RPMI8226 (cell line): ENCODE measurements around the gene SERPINB12.

ENCODE experiments used
- DNase-seq: peaks from one replicate; pipeline ENCODE4 v3.0.0-alpha.2; 2015

SERPINB12 gene, protein sequence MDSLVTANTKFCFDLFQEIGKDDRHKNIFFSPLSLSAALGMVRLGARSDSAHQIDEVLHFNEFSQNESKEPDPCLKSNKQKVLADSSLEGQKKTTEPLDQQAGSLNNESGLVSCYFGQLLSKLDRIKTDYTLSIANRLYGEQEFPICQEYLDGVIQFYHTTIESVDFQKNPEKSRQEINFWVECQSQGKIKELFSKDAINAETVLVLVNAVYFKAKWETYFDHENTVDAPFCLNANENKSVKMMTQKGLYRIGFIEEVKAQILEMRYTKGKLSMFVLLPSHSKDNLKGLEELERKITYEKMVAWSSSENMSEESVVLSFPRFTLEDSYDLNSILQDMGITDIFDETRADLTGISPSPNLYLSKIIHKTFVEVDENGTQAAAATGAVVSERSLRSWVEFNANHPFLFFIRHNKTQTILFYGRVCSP

DNA sequence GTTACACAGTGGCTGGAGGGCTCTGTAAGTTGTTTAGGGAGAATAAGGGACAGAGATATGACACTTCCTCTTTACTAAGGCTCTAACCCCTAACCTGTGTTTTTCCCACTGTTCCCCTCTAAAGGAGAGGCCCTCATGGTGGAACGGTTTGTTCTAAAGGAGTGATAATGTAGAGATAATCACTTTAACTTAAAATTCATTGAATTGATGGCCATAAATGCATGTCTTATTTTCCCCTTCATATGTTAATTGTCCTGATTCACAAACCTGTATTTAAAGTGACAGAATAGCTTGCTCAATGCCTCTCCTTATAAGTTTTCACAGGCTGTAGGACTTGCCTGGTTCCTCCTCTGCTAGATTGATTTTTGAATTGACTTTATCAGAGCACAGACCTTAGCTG, at the start of gene SERPINB12:
Gene SERPINB12, plus strand, starts transcription at position 301 of the 400 bp plus-strand sequence. CDS start 13,791 bp downstream, outside the sequence.
- DNase-seq, result no peak

DNA sequence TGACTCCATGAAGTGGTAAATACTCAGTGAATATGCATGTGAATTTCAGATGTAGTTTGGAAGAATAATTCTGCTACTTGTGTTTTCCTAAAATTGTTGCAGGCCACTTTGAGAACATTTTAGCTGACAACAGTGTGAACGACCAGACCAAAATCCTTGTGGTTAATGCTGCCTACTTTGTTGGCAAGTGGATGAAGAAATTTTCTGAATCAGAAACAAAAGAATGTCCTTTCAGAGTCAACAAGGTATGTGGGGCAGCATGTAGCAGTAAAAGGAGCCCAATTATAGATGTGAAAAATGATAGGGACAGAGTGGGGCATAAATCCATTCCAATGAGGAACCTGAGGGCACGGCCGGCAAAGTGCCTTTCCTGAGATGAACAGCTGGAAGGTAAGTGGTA, 49.3 kb upstream of the SERPINB12 start:
- DNase-seq, result no peak

DNA sequence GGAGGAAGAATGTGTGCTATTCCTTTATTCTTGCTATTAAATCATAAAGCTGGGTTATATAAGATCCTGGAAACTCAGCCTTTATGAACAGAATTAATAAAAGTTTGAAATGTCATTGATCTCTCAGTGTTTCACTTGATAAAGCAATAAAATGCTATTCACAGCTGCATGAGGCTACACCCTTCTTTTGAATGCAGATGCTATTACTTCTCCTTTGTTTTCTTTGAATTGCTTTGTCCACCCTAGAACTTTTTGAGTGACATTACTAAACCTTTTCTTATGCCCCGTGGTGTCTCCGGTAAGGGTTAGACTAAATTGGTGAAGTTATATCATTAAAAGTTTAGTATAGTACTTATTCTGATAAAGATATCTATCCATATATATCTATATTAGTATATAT, 46.5 kb upstream of the SERPINB12 start:
- no peak for DNase-seq

DNA sequence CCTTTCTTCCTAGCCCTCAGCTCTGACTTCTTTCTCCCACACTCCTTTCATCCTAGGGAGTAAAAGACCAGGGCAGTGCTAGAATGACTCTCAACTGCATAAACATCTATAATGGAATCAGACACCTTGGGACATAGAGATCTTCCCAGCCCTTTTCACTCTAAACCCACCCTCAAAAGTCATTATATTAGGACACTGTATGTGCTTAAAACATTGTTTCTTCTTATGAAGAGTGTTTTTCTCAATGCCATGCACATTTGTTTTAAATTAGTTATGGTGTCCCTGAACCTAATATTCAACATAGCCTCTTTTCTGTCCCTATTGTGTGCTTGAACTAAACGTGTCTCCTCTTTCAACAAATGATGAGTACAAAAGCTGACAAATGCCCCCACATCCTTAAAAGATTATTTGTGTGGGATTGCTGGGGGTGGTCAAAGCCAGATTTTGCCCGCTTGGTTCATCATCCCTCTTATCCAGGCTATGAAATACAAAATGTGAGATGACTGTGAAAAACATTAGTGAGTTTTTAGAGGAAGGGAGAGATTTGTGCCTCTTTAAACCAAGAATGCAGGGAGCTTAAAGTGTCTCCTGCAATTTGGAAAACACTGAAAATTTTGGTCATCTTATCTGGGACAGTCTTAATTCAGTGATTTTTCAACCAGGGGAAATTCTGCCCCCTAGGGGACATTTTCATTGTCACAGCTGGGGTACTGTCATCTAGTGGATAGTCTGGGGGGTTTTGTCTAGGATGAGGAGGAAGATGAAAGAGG, 36.4 kb upstream of the SERPINB12 start:
- DNase-seq, result peak; percentile 48

GRCh38 chr18:63506336-63506646, 35.9 kb upstream of the SERPINB12 start:
- DNase-seq, result no peak

DNA sequence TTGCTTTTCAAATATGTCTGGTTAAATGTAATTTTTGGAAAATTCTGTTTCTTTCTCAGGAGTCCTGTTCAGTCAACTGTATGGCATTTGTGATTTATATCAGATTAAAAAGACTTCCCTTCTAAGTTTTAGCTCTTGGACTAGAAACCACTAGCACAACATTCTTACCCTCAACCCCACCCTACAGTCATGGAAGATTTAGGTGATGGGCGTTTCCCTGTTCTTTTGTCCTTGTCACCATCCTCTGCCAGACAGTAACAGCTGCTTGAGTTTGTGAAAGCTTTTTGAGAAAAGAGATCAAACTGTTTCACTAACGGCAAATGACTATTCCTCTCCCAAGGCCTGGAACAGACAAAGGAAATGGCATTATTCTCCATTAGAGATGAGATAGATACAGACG, 33.6 kb upstream of the SERPINB12 start:
- no peak for DNase-seq

- peak; percentile 48 for DNase-seq
These were observed 30.9 kb upstream of the SERPINB12 start for GRCh38 chr18:63511285-63511684.

DNA sequence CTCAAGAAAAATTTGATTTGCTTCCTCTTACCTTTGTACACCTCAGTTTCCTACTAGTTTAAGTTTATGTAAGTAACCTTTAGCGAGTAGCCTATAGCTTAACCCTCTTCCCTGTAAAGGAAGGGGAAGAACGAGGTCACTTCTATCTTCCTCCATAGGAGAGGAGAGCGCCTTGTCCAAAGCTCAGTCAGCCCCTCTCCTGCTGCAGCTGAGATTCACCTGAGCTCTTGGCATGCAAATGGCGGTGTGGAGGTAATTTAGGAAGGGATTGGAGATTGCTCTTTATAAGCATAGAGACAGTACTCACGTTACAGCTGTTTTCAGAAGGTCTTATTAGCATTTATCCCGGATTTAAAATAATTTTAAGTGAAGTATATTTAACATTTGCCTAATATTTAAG, 27.8 kb upstream of the SERPINB12 start:
- DNase-seq, result no peak

- no peak for DNase-seq
These were observed 27.1 kb upstream of the SERPINB12 start for GRCh38 chr18:63514888-63515678.

DNA sequence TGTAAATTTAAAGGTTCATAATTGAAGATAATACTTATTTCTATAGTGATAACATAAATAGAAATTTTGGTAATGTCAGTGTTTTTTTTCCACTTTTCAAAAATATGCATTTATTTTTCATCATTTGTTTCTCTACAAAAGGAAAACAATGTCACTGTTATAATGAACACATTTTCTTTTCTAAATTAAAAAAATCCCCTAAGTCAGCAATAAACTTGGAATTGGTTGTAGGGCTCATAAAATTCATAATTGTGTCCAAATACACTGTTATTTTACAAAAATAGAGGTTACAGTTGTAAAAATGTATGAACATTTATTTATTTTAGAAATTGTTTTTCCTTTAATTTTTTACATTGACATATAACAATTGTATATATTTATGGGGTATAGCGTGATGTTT, 26.4 kb upstream of the SERPINB12 start:
- DNase-seq, result no peak

- peak; percentile 88 for DNase-seq
These were observed 23.8 kb upstream of the SERPINB12 start for GRCh38 chr18:63518178-63519012.

GRCh38 chr18:63520053-63520685, 22.0 kb upstream of the SERPINB12 start:
- no peak for DNase-seq

- no peak for DNase-seq
These were observed 18.5 kb upstream of the SERPINB12 start for GRCh38 chr18:63523660-63524059.

DNA sequence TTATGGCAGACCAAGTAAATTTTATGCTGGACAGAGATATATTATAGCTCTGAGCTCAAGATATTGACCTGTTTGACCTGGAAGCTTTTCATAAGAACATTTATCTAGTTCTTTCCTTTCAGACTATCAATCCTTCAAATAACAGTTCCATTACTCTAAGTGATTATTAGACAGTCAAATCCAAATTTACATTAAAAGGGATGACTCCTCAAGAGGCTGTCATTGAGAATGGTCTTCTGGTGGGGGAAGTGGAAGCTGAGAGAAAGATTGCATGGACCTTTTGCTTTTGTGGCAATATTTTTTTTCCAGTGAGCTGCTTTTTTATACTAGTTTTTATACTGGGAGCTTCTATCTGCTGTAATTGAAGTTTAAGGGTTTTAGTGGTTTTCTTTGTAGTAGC, 14.9 kb upstream of the SERPINB12 start:
- DNase-seq, result no peak

GRCh38 chr18:63528863-63529492, 13.2 kb upstream of the SERPINB12 start:
- DNase-seq, result no peak

GRCh38 chr18:63532471-63532870, 9.7 kb upstream of the SERPINB12 start:
- no peak for DNase-seq

- DNase-seq, result no peak
These were observed 7.6 kb upstream of the SERPINB12 start for GRCh38 chr18:63534615-63535014.

- no peak for DNase-seq
These were observed 2.2 kb upstream of the SERPINB12 start for GRCh38 chr18:63539904-63540510.

- DNase-seq, result no peak
These were observed 1.8 kb downstream of the SERPINB12 start for GRCh38 chr18:63544017-63544416.

- DNase-seq, result no peak
These were observed 2.8 kb downstream of the SERPINB12 start for GRCh38 chr18:63545000-63545399.

DNA sequence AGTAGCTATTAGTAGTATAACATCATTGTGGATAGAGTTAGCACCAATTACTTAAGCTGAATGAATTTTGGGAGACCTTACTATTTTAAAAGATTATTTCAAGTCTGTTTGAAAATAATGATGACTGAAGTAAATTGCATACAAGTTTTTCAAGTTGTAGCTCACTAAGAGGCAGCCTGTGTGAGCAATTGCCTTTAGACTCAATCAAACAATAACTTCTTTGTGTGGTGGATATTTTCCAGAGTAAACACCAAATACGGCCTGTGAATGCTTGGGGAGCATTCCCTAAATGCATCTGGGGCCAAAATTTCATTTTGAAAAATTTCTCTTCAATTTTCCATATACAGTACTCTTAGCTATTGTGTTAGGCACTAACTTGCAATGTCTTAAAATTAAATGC, 7.9 kb downstream of the SERPINB12 start:
- no peak for DNase-seq
